ENCODE measurements around the gene SMIM27. TPM values are rescaled to one million over a fixed set of nuclear protein-coding genes. Genes with fewer than 3 reads are reported as not detected.

The SMIM27 gene
- total and polyA plus RNA-seq, 9 of the 15 experiments (the other 6 are each of a cell fraction or from before 2014, with no cell fraction given), result 2.9 to 16.1 (median 7.9) TPM

DNA sequence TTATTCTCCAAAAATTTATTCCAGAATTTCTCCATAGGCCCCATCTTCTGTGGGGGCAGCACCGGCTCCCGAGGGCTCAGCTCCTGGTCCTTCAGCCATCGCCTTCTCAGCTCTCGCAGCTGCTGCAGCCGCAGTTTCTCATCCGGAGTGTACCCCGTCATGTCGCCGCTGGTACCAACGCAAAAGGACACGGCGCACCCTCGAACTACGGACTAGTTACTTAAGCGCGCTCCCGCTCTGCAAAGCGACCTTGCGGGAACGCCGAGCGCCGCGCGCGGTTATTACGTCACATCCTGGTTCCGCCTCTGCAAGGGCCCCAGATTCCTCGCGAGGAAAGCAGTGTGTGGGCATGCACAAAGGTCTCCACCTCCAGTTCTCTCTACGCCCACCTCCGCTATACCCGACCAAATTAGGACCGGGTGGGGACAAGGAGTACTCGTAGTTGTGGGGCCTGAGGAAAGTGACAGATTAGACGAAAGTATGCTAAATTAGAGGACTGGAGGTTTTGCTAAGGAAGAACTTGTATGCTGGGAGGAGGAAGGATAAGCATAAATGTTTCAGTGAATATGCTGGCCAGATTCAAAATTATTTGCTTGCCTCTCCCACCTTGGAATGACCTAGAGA lies 20.9 kb downstream of the SMIM27 start, which contains the start of gene NDUFB6 (continued):
- TF ChIP-seq TCFL5 (CRISPR knock-in tag; conservative IDR thresholded peaks at IDR 0.05) (no peak), CUX1 (CRISPR knock-in tag; IDR thresholded peaks at IDR 0.05) (no peak), BCLAF1 (IDR thresholded peaks at IDR 0.05; ENCODE audit: borderline replicate concordance in 1 of 2, control insufficient read depth in 1 of 2, low read depth in 2 of 2, low read length in 1 of 2) (0 out of 4 replicates have a peak, but pooled peaks of 1 of the 2 experiments have one; percentile 42), WHSC1 (IDR thresholded peaks at IDR 0.05; ENCODE audit: low read length) (no peak), KLF1 (tag; IDR thresholded peaks at IDR 0.05) (no peak), SIRT6 (IDR thresholded peaks at IDR 0.05; ENCODE audit: low read depth, low read length) (no peak), ZNF165 (CRISPR knock-in tag; IDR thresholded peaks at IDR 0.05; ENCODE audit: borderline replicate concordance) (no peak), MYNN (IDR thresholded peaks at IDR 0.05) (no peak), MYNN (CRISPR knock-in tag; IDR thresholded peaks at IDR 0.05) (no peak), EHMT2 (IDR thresholded peaks at IDR 0.05) (no peak), ZNF121 (CRISPR knock-in tag; conservative IDR thresholded peaks at IDR 0.05) (no peak), SREBF2 (CRISPR knock-in tag; IDR thresholded peaks at IDR 0.05) (no peak), SRSF3 (IDR thresholded peaks at IDR 0.05; ENCODE audit: insufficient read depth, low read length) (no peak), TBL1XR1 (IDR thresholded peaks at IDR 0.05; ENCODE audit: low read length in 2 of 2) (peak in 1 of 2 experiments; percentile 44; a peak in 1 of 4 replicates), HMG20A (CRISPR knock-in tag; conservative IDR thresholded peaks at IDR 0.05) (no peak), SIN3B (IDR thresholded peaks at IDR 0.05; ENCODE audit: low read depth) (peak; percentile 87), ZNF3 (CRISPR knock-in tag; IDR thresholded peaks at IDR 0.05) (no peak)
- TF ChIP-seq, protein P1, sequence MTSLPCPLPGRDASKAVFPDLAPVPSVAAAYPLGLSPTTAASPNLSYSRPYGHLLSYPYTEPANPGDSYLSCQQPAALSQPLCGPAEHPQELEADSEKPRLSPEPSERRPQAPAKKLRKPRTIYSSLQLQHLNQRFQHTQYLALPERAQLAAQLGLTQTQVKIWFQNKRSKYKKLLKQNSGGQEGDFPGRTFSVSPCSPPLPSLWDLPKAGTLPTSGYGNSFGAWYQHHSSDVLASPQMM (CRISPR knock-in tag; IDR thresholded peaks at IDR 0.05), result no peak
- TF ChIP-seq, protein P2, sequence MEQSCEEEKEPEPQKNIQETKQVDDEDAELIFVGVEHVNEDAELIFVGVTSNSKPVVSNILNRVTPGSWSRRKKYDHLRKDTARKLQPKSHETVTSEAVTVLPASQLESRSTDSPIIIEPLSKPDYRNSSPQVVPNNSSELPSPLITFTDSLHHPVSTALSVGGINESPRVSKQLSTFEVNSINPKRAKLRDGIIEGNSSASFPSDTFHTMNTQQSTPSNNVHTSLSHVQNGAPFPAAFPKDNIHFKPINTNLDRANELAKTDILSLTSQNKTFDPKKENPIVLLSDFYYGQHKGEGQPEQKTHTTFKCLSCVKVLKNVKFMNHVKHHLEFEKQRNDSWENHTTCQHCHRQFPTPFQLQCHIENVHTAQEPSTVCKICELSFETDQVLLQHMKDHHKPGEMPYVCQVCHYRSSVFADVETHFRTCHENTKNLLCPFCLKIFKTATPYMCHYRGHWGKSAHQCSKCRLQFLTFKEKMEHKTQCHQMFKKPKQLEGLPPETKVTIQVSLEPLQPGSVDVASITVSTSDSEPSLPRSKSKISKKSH (CRISPR knock-in tag; IDR thresholded peaks at IDR 0.05), result no peak
